Measurements from ENCODE around the gene CCDC74A. TPM values are rescaled to one million over a fixed set of nuclear protein-coding genes. Genes with fewer than 3 reads are reported as not detected.
"Not testable (repeated sequence)": the region's sequence is repeated elsewhere in the genome, so short reads cannot be mapped to it uniquely, and the experiment has no call there.

CCDC74A gene
- total RNA-seq, 2 experiments from 2014 or later = 10.2 to 10.4 TPM

- ChIA-PET CTCF (interaction anchor here (2.1 kb wide), 1 partner anchor 75 kb away, joined by 9 read pairs; no protein-coding TSS in a partner anchor), POLR2A (interaction anchor here (0.7 to 1.0 kb wide), 2 partner anchors 1302 to 1305 kb away, joined by 3 read pairs; no protein-coding TSS in a partner anchor)
- H3K36me3 Mint-ChIP-seq (ENCODE audit: low read depth) = peaks cover 35% of the 10 kb centered on the region
- no peak overlapping the region for H3K4me3 Mint-ChIP-seq
- no peaks in the 10 kb centered on the region for H3K9me3 Mint-ChIP-seq
- no peak for TF ChIP-seq CTCF (IDR thresholded peaks at IDR 0.05)
- peak overlapping the region; percentile 46 for H3K27ac Mint-ChIP-seq
- DNase-seq (no peak), ATAC-seq (no peak)
- peaks cover 17% of the 10 kb centered on the region for H3K4me1 Mint-ChIP-seq (ENCODE audit: low read depth)
- intact Hi-C loops (cut with micrococcal nuclease) = no loop called here
- no peaks in the 10 kb centered on the region for H3K27me3 Mint-ChIP-seq
Observed at GRCh38 chr2:131488306-131489205, 39.1 kb upstream of the CCDC74A start.

DNA sequence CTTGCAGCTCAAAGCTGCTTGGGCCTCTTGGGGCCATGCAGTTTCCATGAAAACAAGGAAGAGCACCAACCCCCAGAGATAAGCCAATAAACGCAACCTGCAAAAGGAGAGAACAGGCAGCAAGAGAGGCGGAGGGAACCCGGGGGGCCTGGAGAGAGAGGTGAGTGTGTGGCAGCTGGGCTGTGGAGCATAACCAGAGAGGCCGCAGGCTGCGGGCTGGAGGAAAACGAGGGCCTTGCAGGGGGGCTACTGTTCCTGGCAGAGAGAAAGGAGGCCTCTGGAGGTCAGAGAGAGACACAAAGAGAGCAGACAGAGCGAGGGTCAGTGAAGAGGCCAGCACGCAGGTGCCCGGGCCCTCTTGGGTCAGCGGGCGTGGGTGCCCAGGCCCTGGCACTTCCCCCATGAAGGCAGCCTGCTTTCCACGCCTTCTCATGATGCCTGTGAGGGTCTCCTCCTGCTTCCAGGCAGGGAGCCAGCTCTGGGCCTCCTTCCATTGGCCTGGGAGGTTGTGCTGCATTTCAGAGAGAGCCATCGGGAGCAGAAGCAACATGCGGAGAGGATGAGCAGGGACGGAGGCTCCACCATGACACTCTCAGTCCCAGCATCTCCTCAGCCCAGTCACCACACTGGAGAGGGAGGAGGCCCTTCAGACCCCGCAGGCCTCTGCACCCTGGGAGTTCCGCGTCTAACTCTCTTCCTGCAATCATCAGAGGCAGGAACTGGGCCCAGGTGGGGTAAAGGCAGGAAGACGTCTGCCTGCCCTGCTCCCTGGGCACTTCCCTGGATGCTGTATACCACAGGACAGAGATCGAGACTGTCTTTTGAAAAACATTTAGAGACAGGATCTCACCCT, 36.8 kb upstream of the CCDC74A start:
- H3K27me3 Mint-ChIP-seq; CTCF ChIA-PET; POLR2A ChIA-PET; intact Hi-C loops (cut with micrococcal nuclease); ATAC-seq; H3K9me3 Mint-ChIP-seq: not testable (repeated sequence)
- Mint-ChIP-seq H3K4me1 (ENCODE audit: low read depth) (peaks cover 30% of the 10 kb centered on the region), H3K27ac (peak overlapping the region; percentile 87), H3K36me3 (ENCODE audit: low read depth) (peaks cover 44% of the 10 kb centered on the region), H3K4me3 (peak overlapping the region; percentile 87)
- peak; percentile 24 for DNase-seq

DNA sequence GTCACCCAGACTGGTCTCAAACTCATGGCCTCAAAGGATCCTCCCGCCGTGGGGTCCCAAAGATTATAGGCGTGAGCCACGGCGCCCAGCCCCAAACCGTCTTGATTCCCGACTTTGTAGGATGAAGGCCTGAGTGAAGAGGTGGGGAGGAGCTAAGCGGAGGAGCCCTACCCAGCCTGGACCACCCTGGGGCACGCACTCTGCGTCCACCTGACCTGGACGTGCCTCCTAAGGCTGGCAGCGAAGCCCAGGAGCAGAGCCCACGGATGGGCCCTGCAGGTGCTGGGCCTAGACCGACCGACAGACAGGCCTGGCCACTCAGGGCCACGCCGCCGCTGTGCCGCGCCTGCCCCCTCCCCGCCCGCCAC, 36.2 kb upstream of the CCDC74A start:
- Mint-ChIP-seq H3K36me3 (ENCODE audit: low read depth) (peaks cover 44% of the 10 kb centered on the region), H3K27ac (peak overlapping the region; percentile 87), H3K4me1 (ENCODE audit: low read depth) (peaks cover 33% of the 10 kb centered on the region), H3K4me3 (peak overlapping the region; percentile 87)
- peak; percentile 29 for DNase-seq
- ChIA-PET POLR2A (interaction anchor here (0.9 kb wide), 1 partner anchor 12 kb away, joined by 3 read pairs; no protein-coding TSS in a partner anchor), CTCF (interaction anchor here (1.2 to 1.9 kb wide), 5 partner anchors 12 to 338 kb away, joined by 3 to 7 read pairs (median 5); no protein-coding TSS in a partner anchor)
- intact Hi-C loops (cut with micrococcal nuclease); H3K27me3 Mint-ChIP-seq; H3K9me3 Mint-ChIP-seq; ATAC-seq: not testable (repeated sequence)

DNA sequence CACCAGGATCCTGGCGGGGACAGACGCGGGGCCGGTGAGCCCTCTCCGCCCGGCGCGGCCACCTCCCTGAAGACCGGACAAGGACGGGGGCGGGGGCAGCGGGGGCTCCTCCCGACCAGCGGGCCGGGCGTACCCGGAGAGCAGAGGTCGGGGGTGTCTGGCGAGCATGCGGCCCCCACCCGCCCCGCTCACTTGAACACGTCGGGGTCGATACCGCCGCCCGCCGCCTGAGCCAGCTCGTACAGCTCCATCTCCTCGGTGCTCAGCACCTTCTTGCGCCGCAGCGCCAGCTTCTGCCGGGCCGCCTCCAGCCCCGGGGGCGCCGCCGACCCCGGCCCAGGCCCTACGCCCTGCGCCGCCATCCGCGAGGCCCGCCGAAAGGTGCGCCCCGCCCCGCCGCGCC, 35.7 kb upstream of the CCDC74A start, which contains the start of gene MZT2A:
Gene MZT2A (minus strand): TSS at position 383 of the 403 bp plus-strand sequence. CDS start 21 bp downstream, at position 362.
- Mint-ChIP-seq H3K4me1 (ENCODE audit: low read depth) (peaks cover 36% of the 10 kb centered on the region), H3K4me3 (peak within 1 kb of the TSS; percentile 98), H3K27ac (peak within 1 kb of the TSS; percentile 98), H3K36me3 (ENCODE audit: low read depth) (peaks cover 44% of the 10 kb centered on the region)
- intact Hi-C loops (cut with micrococcal nuclease); DNase-seq; H3K27me3 Mint-ChIP-seq; ATAC-seq; H3K9me3 Mint-ChIP-seq: not testable (repeated sequence)
- ChIA-PET CTCF (interaction anchor here (1.2 to 1.9 kb wide), 6 partner anchors 11 to 339 kb away, joined by 3 to 7 read pairs (median 4); no protein-coding TSS in a partner anchor), POLR2A (interaction anchor here (0.9 to 1.7 kb wide), 5 partner anchors 11 to 412 kb away, joined by 3 to 5 read pairs (median 4); no protein-coding TSS in a partner anchor)

GRCh38 chr2:131492418-131493198, 35.1 kb upstream of the CCDC74A start:
- DNase-seq (peak; percentile 97), ATAC-seq (peak; percentile 88)
- intact Hi-C loops (cut with micrococcal nuclease) = no loop called here
- Mint-ChIP-seq H3K27ac (peak overlapping the region; percentile 98), H3K36me3 (ENCODE audit: low read depth) (peaks cover 44% of the 10 kb centered on the region), H3K27me3 (no peaks in the 10 kb centered on the region), H3K4me1 (ENCODE audit: low read depth) (peaks cover 39% of the 10 kb centered on the region), H3K4me3 (peak overlapping the region; percentile 98), H3K9me3 (no peaks in the 10 kb centered on the region)
- CTCF ChIA-PET = interaction anchor here (0.6 to 2.0 kb wide), 15 partner anchors 10 to 1312 kb away, joined by 3 to 7 read pairs (median 3); no protein-coding TSS in a partner anchor
- POLR2A ChIA-PET = interaction anchor here (0.6 to 1.7 kb wide), 8 partner anchors 10 to 412 kb away, joined by 3 to 5 read pairs (median 3); no protein-coding TSS in a partner anchor
- TF ChIP-seq CTCF (IDR thresholded peaks at IDR 0.05) = peak; percentile 89
